ENCODE results near the gene ITGB1BP2. TPM values are rescaled to one million over a fixed set of nuclear protein-coding genes. Genes with fewer than 3 reads are reported as not detected.
"Not testable (repeated sequence)": the region's sequence is repeated elsewhere in the genome, so short reads cannot be mapped to it uniquely, and the experiment has no call there.

The ITGB1BP2 gene
- 1 to 10 TPM; 5.8 to 7.8 TPM for total RNA-seq

- no peak for ATAC-seq
- Mint-ChIP-seq H3K27ac (peak within 1 kb of the TSS; percentile 24 to 88), H3K9me3 (no peaks in the 10 kb centered on the region), H3K36me3 (peaks cover 20 to 32% of the 10 kb centered on the region in 2 donors)
- DNase-seq (ENCODE audit: low spot score in 2 of 2), result no peak
These were observed at the start of gene ITGB1BP2 for GRCh38 chrX:71301195-71301924. TSS of gene ITGB1BP2 (plus strand) at chrX:71301750. CDS start at chrX:71301807, 57 bp downstream.

GRCh38 chrX:71252221-71252620 lies 49.3 kb upstream of the ITGB1BP2 start:
- DNase-seq (ENCODE audit: low spot score in 2 of 2) (no peak), ATAC-seq (no peak)
- Mint-ChIP-seq H3K27ac (peak overlapping the region in 1 of 2 donors; percentile 20), H3K9me3 (no peaks in the 10 kb centered on the region), H3K36me3 (peaks cover 0 to 5% of the 10 kb centered on the region in 2 donors)

GRCh38 chrX:71253253-71254091 lies 48.1 kb upstream of the ITGB1BP2 start:
- Mint-ChIP-seq H3K36me3 (peaks cover 0 to 5% of the 10 kb centered on the region in 2 donors), H3K27ac (peak overlapping the region; percentile 87 to 96), H3K9me3 (no peaks in the 10 kb centered on the region)
- no peak for ATAC-seq
- peak in 1 of 2 donors; percentile 54 for DNase-seq (ENCODE audit: low spot score in 2 of 2)

GRCh38 chrX:71254092-71254963 lies 47.2 kb upstream of the ITGB1BP2 start, which contains the start of gene ZMYM3:
TSS of gene ZMYM3 (minus strand) at chrX:71254140. CDS start at chrX:71253255, 885 bp downstream.
- peaks cover 0 to 5% of the 10 kb centered on the region in 2 donors for H3K36me3 Mint-ChIP-seq
- H3K9me3 Mint-ChIP-seq, result no peaks in the 10 kb centered on the region
- DNase-seq (ENCODE audit: low spot score in 2 of 2) (peak; percentile 62 to 70), ATAC-seq (peak; percentile 79 to 92)
- peak within 1 kb of the TSS; percentile 87 to 96 for H3K27ac Mint-ChIP-seq

- H3K9me3 Mint-ChIP-seq, result no peaks in the 10 kb centered on the region
- ATAC-seq (no peak), DNase-seq (ENCODE audit: low spot score in 2 of 2) (no peak)
- no peak overlapping the region for H3K27ac Mint-ChIP-seq
- H3K36me3 Mint-ChIP-seq, result peaks cover 0 to 5% of the 10 kb centered on the region in 2 donors
These were observed 45.5 kb upstream of the ITGB1BP2 start for GRCh38 chrX:71256051-71256450.

GRCh38 chrX:71256856-71257255 lies 44.7 kb upstream of the ITGB1BP2 start:
- H3K9me3 Mint-ChIP-seq, result no peaks in the 10 kb centered on the region

GRCh38 chrX:71268624-71269023 lies 32.9 kb upstream of the ITGB1BP2 start:
- H3K9me3 Mint-ChIP-seq; H3K36me3 Mint-ChIP-seq; ATAC-seq; H3K27ac Mint-ChIP-seq; DNase-seq (ENCODE audit: low spot score in 2 of 2): not testable (repeated sequence)

More at GRCh38 chrX:71256856-71257255, 44.7 kb upstream of the ITGB1BP2 start:
- DNase-seq (ENCODE audit: low spot score in 2 of 2), result no peak
- Mint-ChIP-seq H3K27ac (no peak overlapping the region), H3K36me3 (peaks cover 0 to 5% of the 10 kb centered on the region in 2 donors)
- ATAC-seq, result no peak

GRCh38 chrX:71269801-71270395 lies 31.7 kb upstream of the ITGB1BP2 start:
- DNase-seq (ENCODE audit: low spot score in 2 of 2) (no peak), ATAC-seq (no peak)
- Mint-ChIP-seq H3K36me3 (no peaks in the 10 kb centered on the region), H3K27ac (no peak overlapping the region), H3K9me3 (no peaks in the 10 kb centered on the region)

GRCh38 chrX:71272313-71272712 lies 29.2 kb upstream of the ITGB1BP2 start:
- H3K27ac Mint-ChIP-seq, result peak overlapping the region in 1 of 2 donors; percentile 40
- not testable (repeated sequence) for ATAC-seq; H3K36me3 Mint-ChIP-seq; DNase-seq (ENCODE audit: low spot score in 2 of 2); H3K9me3 Mint-ChIP-seq

GRCh38 chrX:71281300-71281699 lies 20.2 kb upstream of the ITGB1BP2 start:
- peaks cover 0 to 16% of the 10 kb centered on the region in 2 donors for H3K36me3 Mint-ChIP-seq
- DNase-seq (ENCODE audit: low spot score in 2 of 2); H3K9me3 Mint-ChIP-seq; ATAC-seq; H3K27ac Mint-ChIP-seq: not testable (repeated sequence)

GRCh38 chrX:71282514-71283402 lies 18.8 kb upstream of the ITGB1BP2 start:
- ATAC-seq (peak; percentile 71 to 83), DNase-seq (ENCODE audit: low spot score in 2 of 2) (peak; percentile 43 to 55)
- Mint-ChIP-seq H3K9me3 (no peaks in the 10 kb centered on the region), H3K36me3 (peaks cover 0 to 16% of the 10 kb centered on the region in 2 donors), H3K27ac (peak overlapping the region; percentile 98 to 100)

GRCh38 chrX:71283403-71284143 lies 18.0 kb upstream of the ITGB1BP2 start, which contains the start of gene NONO:
TSS of gene NONO (plus strand) at chrX:71283635. CDS start at chrX:71290638, 7,003 bp downstream.
- H3K9me3 Mint-ChIP-seq, result no peaks in the 10 kb centered on the region
- peak within 1 kb of the TSS; percentile 98 to 100 for H3K27ac Mint-ChIP-seq
- peaks cover 0 to 17% of the 10 kb centered on the region in 2 donors for H3K36me3 Mint-ChIP-seq
- peak; percentile 82 to 87 for DNase-seq (ENCODE audit: low spot score in 2 of 2)
- ATAC-seq, result peak; percentile 74

- peak overlapping the region in 1 of 2 donors; percentile 90 for H3K27ac Mint-ChIP-seq
- no peaks in the 10 kb centered on the region for H3K9me3 Mint-ChIP-seq
- DNase-seq (ENCODE audit: low spot score in 2 of 2) (no peak), ATAC-seq (no peak)
- H3K36me3 Mint-ChIP-seq, result peaks cover 0 to 22% of the 10 kb centered on the region in 2 donors
These were observed 15.6 kb upstream of the ITGB1BP2 start for GRCh38 chrX:71285929-71286328.

GRCh38 chrX:71291381-71291780 lies 10.2 kb upstream of the ITGB1BP2 start:
- ATAC-seq (no peak), DNase-seq (ENCODE audit: low spot score in 2 of 2) (no peak)
- Mint-ChIP-seq H3K27ac (no peak overlapping the region), H3K9me3 (no peaks in the 10 kb centered on the region), H3K36me3 (peaks cover 11 to 18% of the 10 kb centered on the region in 2 donors)
